Measurements from ENCODE around the gene SHISA8. TPM values are rescaled to one million over a fixed set of nuclear protein-coding genes. Genes with fewer than 3 reads are reported as not detected.
A peak's percentile ranks its signal among the peaks of the same experiment; 100 is the strongest.

SHISA8 gene
- total RNA-seq, 1 donor from 2014 or later, result not detected

- peaks cover 25% of the 10 kb centered on the region for H3K4me1 ChIP-seq
- H3K36me3 ChIP-seq, result peaks cover 20% of the 10 kb centered on the region
- intact Hi-C loops (cut with DNase I), result no loop called here
- H3K4me3 ChIP-seq, result no peak overlapping the region
- H3K9me3 ChIP-seq, result no peaks in the 10 kb centered on the region
- H3K27me3 ChIP-seq (ENCODE audit: low read depth), result no peaks in the 10 kb centered on the region
- H3K27ac ChIP-seq, result peak overlapping the region; percentile 73
- TF ChIP-seq CTCF (IDR thresholded peaks at IDR 0.05), result no peak
- ATAC-seq (peak; percentile 74 to 78), DNase-seq (no peak)
These were observed 51.4 kb downstream of the SHISA8 start for GRCh38 chr22:41863472-41863871.

- intact Hi-C loops (cut with DNase I), result no loop called here
- peaks cover 25% of the 10 kb centered on the region for H3K4me1 ChIP-seq
These were observed 52.2 kb downstream of the SHISA8 start for GRCh38 chr22:41862530-41863266.

DNA sequence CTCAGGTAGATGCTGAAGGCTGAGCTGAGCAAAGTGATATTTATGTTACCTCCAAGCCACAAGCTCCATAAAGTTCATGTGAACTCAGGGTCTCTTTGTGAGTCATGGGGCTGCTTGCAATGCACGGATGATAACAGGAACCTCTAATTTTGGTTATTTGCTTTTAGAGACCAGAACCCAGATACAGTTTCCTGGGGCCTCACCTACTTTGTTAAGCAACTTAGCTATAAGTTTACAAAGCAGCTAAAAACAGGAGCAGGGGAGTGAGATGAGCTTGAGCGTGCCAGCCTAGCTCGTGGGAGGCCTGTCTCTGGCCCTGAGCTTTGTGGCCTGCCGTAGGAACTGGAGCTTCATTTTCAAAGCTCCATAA is 52.7 kb downstream of the SHISA8 start:
- Histone ChIP-seq H3K4me3 (no peak overlapping the region), H3K27ac (peak overlapping the region; percentile 73), H3K36me3 (peaks cover 7% of the 10 kb centered on the region), H3K9me3 (no peaks in the 10 kb centered on the region), H3K27me3 (ENCODE audit: low read depth) (no peaks in the 10 kb centered on the region), H3K4me1 (peaks cover 28% of the 10 kb centered on the region)
- peak in 1 of 2 donors; percentile 6 for ATAC-seq
- intact Hi-C loops (cut with DNase I), result no loop called here
- no peak for TF ChIP-seq CTCF (IDR thresholded peaks at IDR 0.05)
- DNase-seq, result no peak

More at GRCh38 chr22:41862530-41863266, 52.2 kb downstream of the SHISA8 start:
- peak; percentile 87 to 91 for ATAC-seq
- no peaks in the 10 kb centered on the region for H3K27me3 ChIP-seq (ENCODE audit: low read depth)
- H3K4me3 ChIP-seq, result no peak overlapping the region
- H3K9me3 ChIP-seq, result no peaks in the 10 kb centered on the region
- peaks cover 12% of the 10 kb centered on the region for H3K36me3 ChIP-seq
- no peak for DNase-seq
- no peak for TF ChIP-seq CTCF (IDR thresholded peaks at IDR 0.05)
- H3K27ac ChIP-seq, result peak overlapping the region; percentile 73

Small RNA genes within 50 kb of the gene (microRNA-seq; reads per million reads assigned to microRNA genes)
- 16.6 reads per million, percentile 24 among the genes with 10 or more reads in this experiment for gene MIR33A (ENCODE audit: borderline number of aligned reads)

Other genes starting within 250 kb of the SHISA8 start
- gene SNU13, start 226.2 kb downstream of the SHISA8 start, total RNA-seq, result 95.9 TPM
- 4.3 TPM for gene MEI1, start 215.6 kb downstream of the SHISA8 start, total RNA-seq
- gene CCDC134, start 114.4 kb downstream of the SHISA8 start, total RNA-seq, result 7.9 TPM
- gene SREBF2, start 82.0 kb downstream of the SHISA8 start, total RNA-seq, result 132 TPM
- 0.27 TPM for gene TNFRSF13C, start 11.7 kb upstream of the SHISA8 start, total RNA-seq
- gene CENPM, start 32.1 kb upstream of the SHISA8 start, total RNA-seq, result 2.3 TPM
- gene SEPTIN3, start 54.4 kb upstream of the SHISA8 start, total RNA-seq, result 2.5 TPM
- 1.9 TPM for gene WBP2NL, start 83.7 kb upstream of the SHISA8 start, total RNA-seq
- gene NAGA, start 155.7 kb upstream of the SHISA8 start, total RNA-seq, result 40.3 TPM
- 12.8 TPM for gene PHETA2, start 159.2 kb upstream of the SHISA8 start, total RNA-seq
- 119 TPM for gene SMDT1, start 164.6 kb upstream of the SHISA8 start, total RNA-seq
- 43.5 TPM for gene NDUFA6, start 175.7 kb upstream of the SHISA8 start, total RNA-seq
- gene CYP2D6, start 215.7 kb upstream of the SHISA8 start, total RNA-seq, result 1.4 TPM

Data from lower lobe of right lung (tissue), 2 donors.